Right renal pelvis (tissue), 4 donors: ENCODE data around the gene ASTN2. TPM values are rescaled to one million over a fixed set of nuclear protein-coding genes. Genes with fewer than 3 reads are reported as not detected.
"Not testable (repeated sequence)": the region's sequence is repeated elsewhere in the genome, so short reads cannot be mapped to it uniquely, and the experiment has no call there.

Experiments used
- DNase-seq, 4 donors: peaks; one replicate each; pipeline ENCODE4 v3.0.0-alpha.2; 2013; ENCODE audit warnings: low read depth in 4 of 4, low spot score in 3 of 4, missing footprints in 1 of 4
- polyA plus RNA-seq, 4 donors: library from polyadenylated mRNA; unstranded; fragments of 120-200 nt; gene quantifications; one replicate each; pipeline ENCODE4 v1.2.1, GENCODE V29; 2013; ENCODE audit not compliant: insufficient read length in 4 of 4

ASTN2 gene
- polyA plus RNA-seq, 4 donors = 15.1 to 17.7 (median 16.1) TPM

GRCh38 chr9:116937361-116937760, 477.5 kb downstream of the ASTN2 start:
- DNase-seq = no peak

GRCh38 chr9:116935149-116935897, 479.5 kb downstream of the ASTN2 start:
- no peak for DNase-seq

- DNase-seq = no peak
These were observed 480.7 kb downstream of the ASTN2 start for GRCh38 chr9:116934131-116934530.

DNA sequence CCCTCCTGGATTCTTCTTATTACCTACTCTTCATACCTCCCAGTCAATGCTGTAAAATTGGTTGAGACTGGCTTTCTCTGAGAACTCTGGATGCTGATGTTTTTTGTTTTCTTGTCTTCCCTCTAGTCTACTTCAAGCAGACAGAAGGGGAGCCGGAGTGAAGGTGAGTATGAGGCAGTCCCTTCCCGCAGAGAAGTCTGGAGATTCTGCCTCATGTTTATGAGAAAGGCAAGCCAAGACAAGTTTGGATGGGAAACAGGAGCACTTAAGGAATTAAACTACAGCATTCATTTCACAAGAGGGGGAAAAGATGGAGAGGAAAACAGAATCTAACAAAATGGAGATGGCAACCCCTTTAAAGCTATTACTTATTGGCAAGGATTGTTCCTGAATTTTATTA, 481.6 kb downstream of the ASTN2 start:
- DNase-seq = no peak

DNA sequence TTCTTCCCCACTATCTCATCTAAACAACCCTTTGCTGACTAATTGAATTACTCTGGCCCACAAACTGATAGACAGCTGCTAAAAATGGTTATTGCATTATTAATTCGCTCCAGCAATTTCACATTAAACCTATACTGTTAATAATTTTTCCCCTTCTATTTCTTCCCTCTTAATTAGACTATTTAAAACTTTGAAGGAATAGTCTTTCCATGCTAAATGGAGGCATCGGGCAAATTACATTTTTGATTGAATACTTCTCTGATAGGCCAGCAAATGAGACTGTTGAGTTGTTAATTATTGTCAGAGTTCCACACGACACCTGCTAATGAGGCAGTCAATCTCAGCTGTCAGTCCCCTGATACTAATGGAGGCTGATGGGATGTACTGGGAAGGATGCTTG, 485.2 kb downstream of the ASTN2 start:
- no peak for DNase-seq

- DNase-seq = no peak
These were observed 486.0 kb downstream of the ASTN2 start for GRCh38 chr9:116928884-116929283.

DNA sequence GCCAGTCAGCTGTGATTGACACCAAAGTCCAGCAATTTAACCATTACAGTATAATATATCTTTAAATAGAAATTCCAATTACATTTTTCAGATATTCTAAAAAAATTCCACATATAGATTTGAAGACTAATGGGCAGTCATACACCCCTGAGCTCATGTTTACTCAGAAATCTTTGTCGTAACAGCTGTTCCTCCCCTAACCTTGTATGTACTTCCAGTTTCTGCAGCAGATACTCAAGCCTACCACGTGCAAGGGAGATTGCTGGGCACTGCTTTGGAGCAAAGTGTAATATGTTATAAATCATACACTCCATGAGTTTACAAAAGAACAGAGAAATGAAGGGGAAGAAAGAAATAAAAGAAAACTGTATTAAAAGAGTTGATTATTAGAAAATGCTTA, 486.6 kb downstream of the ASTN2 start:
- DNase-seq = no peak

GRCh38 chr9:116927726-116928125, 487.1 kb downstream of the ASTN2 start:
- DNase-seq = no peak

DNA sequence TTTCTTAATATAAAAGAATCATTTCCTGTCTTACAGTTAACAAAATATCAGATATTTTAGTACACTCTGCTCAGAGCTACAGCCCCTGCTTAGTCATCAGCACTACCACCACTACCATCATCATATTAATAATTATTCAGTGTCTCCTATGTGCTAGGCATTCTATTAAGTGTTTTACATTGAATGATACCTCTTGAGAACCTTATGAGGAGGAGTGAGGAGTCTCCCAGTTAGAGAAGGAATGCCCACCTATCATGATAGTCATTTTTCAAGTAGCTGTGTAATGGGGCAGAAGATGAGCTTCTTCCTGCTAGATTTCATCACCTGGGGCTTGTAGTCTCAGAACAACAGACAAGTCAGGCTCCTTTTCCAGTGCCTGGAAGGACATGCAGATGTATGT, 489.7 kb downstream of the ASTN2 start:
- no peak for DNase-seq

GRCh38 chr9:116924462-116925110, 490.3 kb downstream of the ASTN2 start:
- DNase-seq = no peak

DNA sequence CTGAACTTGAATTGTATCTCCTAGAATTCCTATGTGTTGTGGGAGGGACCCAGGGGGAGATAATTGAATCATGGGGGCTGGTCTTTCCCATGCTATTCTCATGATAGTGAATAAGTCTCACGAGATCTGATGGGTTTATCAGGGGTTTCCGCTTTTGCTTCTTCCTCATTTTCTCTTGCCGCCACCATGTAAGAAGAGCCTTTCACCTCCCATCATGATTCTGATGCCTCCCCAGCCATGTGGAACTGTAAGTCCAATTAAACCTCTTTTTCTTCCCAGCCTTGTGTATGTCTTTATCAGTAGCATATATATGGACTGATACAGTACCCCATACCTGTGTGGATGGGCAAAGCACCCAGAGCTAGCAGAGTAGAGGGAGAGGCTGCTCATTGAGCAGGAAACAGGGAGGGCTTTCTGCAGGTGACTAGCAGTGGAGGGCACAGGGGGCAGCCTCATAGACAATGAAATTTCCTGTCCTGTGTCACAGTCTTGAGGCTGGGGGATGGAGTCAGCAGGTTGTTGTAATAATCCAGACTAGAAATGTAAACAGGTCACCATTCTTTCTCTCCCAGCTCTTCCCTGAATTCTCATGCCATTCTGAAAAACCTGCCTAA, 496.9 kb downstream of the ASTN2 start:
- DNase-seq = not testable (repeated sequence)

DNA sequence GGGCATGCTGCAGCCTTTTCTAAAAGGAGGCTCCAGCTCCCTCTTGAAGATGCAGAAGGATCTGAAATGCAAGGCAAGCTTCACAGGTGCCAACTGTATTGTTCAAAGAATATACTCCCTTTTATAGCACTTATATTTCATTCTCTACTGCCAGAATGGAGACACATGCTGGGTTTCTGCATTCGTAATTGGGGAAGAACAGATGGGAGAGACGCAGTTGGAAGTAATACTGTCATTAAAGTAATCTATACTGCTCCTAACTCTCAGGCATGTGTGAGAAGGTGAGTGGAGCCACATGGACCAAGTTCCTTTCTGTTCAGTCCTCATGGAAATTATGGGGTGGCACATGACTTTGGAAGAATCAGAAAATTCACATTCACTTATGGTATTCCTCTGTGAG, 501.3 kb downstream of the ASTN2 start:
- DNase-seq = no peak

DNA sequence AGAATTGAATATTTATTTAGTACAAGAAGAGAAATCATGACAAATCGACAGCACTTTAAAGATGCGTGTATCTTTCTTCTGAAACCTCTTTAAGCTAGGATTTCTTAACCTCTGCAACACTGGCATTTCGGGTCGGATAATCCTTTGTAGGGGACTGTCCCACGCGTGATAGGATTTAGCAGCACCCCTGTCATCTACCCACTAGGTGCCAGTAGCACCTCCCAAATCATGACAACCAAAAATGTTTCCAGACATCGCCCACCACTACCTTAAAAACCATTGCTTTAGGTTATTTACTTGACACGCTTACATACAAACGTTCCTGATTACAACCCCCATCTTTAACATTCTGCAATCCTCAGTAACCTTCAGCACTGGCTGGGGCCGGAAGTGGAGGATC, 504.7 kb downstream of the ASTN2 start:
- DNase-seq = no peak

- DNase-seq = no peak
These were observed 506.9 kb downstream of the ASTN2 start for GRCh38 chr9:116907989-116908388.

- no peak for DNase-seq
These were observed 509.7 kb downstream of the ASTN2 start for GRCh38 chr9:116905171-116905588.

- no peak for DNase-seq
These were observed 510.7 kb downstream of the ASTN2 start for GRCh38 chr9:116904165-116904564.

DNA sequence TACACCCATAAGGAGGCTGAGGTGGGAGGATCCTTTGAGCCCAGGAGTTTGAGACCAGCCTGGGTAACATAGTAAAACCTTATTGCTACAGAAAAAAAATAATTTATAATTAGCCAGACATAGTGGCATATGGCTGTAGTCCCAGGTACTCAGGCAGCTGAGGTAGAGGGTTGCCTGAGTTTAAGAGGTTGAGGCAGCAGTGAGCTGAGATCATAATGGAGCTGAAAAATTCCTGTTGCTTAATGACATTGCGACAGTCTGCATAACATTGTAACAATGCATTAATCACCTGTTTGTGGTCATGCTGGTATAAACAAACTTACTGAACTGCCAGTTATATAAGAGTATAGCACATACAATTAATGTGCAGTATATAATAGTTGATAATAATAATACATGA, 513.6 kb downstream of the ASTN2 start:
- DNase-seq = no peak

DNA sequence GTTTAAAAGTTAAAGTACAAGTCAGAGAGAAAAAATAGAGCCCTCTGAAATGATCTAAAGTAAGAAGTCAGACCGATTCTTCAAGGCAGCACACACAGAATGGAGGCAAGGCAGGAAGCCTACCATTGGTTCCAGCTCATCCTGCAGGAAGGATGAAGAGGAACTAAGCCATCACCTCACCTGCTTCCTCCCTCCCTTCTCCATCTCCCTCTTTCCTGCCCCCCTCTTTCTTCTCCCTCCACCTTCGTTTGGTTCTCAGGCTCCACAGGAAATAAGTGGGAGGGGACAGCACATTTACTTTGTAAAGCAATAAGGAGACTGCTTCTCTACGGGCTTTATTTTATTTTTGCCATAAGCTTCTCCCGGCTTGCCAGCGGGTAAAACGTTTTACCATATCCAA, 514.3 kb downstream of the ASTN2 start:
- DNase-seq = no peak

DNA sequence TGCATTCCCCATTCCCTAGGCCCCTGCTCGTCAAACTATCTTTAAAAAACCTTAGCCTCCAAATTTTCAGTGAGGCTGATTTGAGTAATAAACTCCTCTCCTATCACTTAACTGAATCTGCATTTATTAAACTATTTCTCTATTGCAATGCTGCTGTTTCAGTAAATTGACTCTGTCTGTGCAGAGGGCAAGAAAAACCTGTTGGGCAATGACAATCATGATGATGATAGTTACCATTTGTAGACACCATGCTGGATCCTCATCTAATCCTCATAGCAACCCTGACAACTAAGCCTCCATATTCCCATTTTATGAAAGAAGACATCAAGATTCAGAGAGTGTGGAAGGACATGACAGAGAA, 514.9 kb downstream of the ASTN2 start:
- no peak for DNase-seq

GRCh38 chr9:116899337-116900006, 515.4 kb downstream of the ASTN2 start:
- DNase-seq = no peak

GRCh38 chr9:116898131-116898530, 516.7 kb downstream of the ASTN2 start:
- not testable (repeated sequence) for DNase-seq
